ENCODE data around the gene ELF5. TPM values are rescaled to one million over a fixed set of nuclear protein-coding genes. Genes with fewer than 3 reads are reported as not detected.
A peak's percentile ranks its signal among the peaks of the same experiment; 100 is the strongest.

Gene ELF5
- 10 to 100 TPM; 53.8 to 87.5 (median 74.9) TPM for polyA plus RNA-seq (ENCODE audit: insufficient read length in 4 of 4)

DNA sequence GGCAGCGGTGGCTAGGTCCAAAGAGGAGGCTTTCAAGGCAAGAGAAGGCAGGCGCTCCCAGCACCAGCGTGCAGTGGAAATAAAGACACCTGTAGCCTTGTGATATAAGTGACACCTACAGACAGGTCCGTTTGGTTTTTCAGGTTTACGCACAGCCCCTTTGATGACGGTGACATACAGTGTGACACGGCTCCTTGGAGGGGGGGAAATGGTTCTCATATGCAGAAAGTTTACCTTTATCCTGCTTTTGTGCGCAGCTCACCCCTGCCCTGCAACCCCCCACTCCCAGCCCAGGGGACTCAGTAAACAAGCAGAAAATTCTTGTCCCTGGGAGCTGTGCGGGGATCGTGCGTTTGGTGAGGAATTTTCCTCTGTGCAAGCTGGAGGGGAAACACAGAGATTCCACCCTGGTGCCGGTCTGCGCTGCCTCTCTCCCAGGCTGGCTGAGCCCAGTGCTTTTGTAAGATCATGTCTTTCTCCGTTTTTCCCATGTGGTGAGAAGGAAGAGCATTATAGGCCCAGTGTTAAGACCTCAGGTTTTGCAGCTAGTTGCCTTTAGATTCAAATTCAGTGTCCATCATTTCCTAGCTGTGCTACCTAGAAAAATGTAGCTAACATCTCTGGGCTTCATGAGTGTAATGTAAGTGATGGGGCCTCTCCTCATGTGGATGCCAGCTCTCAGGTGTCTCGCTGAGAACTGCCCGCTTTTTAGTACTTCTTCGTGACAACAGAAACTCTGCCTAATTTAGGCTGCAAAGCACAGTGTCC lies at the start of gene ELF5:
TSS of gene ELF5 (minus strand) at position 113 of the 768 bp plus-strand sequence. CDS start 8,045 bp downstream, outside the sequence.
- no peak for DNase-seq (ENCODE audit: low read depth in 4 of 4, low spot score in 2 of 4)

DNA sequence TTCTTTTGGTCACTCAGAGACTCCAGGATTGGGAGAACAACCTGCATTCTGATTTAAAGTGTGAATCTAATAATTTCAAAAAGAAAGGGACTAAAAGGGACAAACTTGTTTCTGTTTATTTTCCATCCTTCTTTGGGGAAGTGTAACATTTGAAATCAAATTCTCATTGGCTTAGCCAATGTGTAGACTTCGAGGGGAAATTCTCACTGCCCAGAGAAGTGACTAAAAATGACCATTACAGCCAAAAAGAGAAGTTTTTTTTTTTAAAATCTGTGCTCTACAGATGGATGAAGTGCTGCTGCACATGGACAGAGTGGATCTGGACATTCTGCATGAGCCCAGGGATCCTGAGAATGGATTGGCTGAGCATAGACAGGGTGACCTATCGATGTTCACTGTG lies 49.4 kb upstream of the ELF5 start:
- DNase-seq (ENCODE audit: low read depth in 4 of 4, low spot score in 2 of 4) = no peak

DNA sequence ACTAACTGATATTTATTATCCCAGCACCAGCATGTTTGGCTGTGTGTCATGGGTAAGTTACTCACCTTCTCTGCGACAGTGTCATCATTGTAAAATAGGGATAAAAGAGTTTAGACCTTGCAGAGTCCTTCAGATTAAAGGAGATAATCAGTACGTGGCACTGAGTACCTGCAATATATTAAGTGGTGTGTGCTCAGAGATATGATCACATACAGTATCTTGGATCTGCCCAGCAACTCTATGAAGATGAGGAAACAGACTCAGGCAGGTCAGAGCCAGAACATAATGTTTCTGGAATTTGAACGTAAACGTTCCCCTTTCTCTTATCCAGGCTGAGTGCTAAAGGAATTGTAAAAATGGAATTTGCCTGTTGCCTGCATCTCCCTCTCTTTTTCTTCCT lies 46.9 kb upstream of the ELF5 start:
- no peak for DNase-seq (ENCODE audit: low read depth in 4 of 4, low spot score in 2 of 4)

DNA sequence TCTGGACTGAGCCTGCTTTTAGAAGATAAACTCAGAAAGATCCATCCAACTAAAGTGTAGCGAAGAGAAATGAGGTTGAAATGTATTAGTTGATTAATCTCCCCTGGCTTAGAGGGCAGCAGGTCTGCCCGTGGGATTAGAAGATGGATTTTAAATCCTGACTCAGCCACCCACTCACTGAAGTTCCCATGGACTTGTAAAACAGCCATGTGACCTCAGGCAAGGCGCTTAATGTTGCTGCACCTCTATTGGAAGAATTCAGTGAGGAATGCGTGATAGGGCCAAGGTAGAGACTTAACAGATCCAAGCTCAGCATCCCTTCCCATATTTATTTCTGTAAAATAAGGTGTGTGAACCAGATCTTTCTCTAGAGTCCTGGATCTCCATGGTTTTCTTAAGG lies 45.1 kb upstream of the ELF5 start:
- no peak for DNase-seq (ENCODE audit: low read depth in 4 of 4, low spot score in 2 of 4)

DNA sequence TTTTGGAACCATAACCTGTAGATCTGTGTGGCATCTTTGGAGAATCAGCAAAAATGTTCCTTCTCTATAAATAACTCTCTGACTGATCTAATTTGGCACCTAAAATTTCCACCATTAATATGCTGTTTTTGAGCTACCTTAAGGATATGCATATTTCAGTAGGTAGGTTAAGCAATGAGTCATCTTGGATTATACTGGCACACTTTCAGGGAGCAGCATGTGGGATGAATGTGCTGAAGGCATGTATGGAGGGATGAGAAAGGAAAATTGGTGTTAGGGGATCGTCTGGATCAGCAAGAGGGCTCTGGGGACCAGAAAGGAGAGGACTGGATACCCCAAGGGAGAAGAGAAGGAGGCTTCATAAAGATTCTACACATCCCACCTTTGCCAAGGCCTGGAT lies 44.6 kb upstream of the ELF5 start:
- DNase-seq (ENCODE audit: low read depth in 4 of 4, low spot score in 2 of 4) = no peak

DNA sequence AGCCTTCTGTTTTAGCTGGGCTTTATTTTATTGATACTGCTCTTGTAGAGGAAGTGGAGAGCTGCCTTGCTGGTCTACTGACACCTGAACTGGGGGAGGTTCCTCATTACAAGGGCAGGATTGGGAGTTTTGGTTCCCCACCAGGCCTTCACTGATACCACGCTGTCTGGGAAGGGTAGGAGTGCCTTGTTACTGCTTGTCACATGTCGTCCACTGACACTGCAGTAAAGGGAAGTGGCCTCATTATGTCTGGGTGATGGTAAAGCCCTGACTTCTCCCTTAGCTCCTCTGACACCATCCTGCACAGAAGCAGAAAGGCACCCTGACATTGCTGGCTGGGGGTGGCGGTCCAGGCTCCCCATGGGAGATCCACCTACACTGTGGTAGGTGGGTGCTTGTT lies 38.7 kb upstream of the ELF5 start:
- DNase-seq (ENCODE audit: low read depth in 4 of 4, low spot score in 2 of 4) = no peak

DNA sequence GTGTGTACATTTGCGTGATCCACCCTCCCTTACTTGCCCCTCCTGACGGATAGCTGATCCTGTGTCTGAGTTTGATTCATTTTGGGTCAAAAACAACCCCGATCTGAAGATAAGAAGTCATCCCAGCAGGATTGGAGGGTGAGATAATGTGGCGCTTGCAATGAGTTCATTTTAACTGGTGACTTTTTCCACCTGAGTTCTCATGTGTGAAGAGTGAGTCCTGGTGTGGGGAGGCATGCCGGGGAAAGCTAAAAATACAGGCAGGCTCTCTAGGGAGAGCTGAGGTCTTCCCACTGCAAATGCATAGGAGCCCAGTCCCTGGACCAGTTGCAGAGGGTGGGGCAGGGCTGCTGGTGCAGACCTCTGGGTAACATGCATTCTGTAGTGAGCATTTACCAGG lies 35.7 kb upstream of the ELF5 start:
- peak in 2 of 4 donors; percentile 3 to 8 for DNase-seq (ENCODE audit: low read depth in 4 of 4, low spot score in 2 of 4)

DNA sequence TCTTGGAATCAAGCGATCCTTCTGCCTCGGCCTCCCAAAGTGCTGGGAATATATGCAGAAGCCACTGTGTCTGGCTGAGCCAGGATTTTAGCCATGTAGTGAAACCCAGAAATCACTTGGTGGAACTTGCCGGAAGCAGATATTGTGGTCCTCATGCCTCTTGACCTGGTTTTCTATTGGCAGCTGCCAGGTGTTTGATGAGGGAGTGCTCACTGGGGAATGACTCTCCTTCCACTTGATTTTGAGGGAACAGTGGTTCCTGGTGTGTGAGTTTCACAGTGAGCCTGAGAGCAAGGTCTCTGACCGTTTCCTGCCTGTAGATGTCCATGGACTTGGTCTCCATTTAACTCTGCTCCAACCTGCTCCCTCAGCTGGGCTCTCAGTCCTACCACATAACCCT lies 34.7 kb upstream of the ELF5 start:
- no peak for DNase-seq (ENCODE audit: low read depth in 4 of 4, low spot score in 2 of 4)

DNA sequence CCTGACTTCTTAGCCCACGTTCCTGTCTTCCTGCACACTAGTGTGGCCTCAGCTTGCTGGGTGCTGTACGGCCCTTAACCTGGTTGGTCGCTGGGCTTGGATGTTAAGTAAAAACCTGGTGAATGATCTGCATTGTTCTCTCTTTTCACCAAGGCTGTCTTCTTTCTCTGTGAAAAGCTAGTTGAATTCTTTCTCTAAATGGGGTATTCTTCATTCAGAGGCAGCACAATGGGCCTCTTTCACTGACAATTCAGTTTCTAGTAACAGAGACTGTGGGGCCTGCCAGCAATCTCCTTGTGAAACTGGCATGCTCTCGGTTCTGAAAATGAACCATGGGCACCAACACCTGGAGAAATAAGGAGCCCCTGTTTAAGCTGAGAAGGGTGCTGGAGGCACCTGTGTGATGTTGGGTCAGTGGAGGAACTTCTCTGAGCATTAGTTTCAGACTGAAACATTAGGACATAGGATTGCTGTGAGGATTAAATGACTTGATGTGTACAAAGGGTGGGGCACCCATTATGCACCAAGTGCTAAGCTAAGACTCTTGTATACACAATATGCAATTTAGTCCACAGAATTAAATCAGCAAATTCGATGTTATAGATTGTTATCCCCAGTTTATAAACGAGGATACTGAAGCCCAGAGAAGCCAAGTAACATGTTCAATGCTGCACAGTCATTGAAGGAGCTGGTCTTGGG lies 33.1 kb upstream of the ELF5 start:
- no peak for DNase-seq (ENCODE audit: low read depth in 4 of 4, low spot score in 2 of 4)

DNA sequence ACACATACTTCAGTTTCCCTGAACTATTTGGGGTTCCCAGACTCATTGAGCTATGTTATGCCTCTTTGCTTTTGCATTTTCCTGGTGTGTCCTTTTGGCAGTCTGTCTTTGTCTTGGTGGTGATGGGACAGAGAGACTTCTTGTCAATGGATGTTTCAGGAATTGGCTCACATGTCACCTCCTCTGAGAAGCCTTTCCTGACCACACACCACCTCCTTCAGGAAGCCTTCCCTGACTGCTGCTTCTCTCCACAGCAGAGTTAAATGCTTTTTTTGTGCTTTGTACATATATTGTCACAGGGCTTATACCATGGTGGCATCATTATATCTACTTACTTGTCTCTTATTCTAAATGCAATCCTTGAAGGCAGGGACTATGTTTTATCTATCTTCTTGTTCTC lies 28.5 kb upstream of the ELF5 start:
- no peak for DNase-seq (ENCODE audit: low read depth in 4 of 4, low spot score in 2 of 4)

DNA sequence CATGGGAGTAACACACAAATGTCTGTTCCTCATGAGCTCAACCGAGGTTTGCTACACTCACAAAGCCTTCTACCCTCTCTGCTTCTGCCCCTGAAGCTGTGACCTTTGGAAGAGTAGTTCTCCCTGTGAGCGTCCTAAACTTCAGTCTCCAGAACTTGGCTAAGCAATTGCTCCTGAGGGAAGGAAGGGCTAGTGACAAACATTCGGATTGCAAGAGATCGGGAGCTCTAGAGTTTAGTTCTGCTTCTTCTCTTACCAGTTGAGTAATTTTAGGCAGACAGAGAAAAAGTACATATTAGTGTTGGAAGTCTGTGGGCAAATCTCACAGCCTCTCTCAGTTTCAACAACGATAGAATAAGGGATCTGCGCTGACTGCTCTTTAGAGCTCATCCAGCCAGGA lies 27.3 kb upstream of the ELF5 start:
- DNase-seq (ENCODE audit: low read depth in 4 of 4, low spot score in 2 of 4) = no peak

DNA sequence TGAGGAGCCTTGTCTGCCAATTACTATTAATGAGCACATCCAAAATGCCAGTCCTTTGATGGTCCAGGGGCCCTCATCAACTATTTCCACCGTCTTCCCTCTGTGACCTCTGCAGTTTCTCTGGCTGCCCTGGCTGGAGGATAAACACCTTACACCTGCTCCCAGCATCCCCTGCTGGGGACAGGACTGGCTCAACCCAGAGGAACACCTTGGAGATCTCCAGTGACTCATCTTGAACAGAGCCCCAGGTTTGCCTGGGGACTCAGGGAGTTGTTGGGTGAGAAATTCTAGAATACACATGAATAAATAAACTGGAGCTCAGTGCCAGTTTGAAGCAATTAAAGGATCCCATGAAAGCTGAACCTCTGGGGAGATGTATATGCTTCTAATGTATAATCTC lies 24.0 kb upstream of the ELF5 start:
- DNase-seq (ENCODE audit: low read depth in 4 of 4, low spot score in 2 of 4) = no peak

DNA sequence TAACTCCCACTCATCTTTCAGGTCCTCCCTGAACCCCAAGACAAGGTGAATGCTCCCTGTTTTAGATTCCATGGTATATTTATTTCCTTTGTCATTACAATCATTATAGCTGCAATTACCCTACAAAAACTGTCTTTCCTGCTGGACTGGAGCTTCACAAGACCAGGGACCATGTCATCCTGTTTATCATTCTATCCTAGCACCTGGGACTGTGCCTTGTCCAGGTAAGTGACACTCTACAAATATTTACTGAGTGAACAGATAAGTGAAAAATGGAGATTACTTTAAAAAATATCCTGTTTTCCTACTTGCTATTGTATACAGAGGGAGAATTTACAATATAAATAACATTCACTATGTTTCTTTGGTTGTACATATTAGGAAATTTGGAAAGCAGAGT lies 22.5 kb upstream of the ELF5 start:
- DNase-seq (ENCODE audit: low read depth in 4 of 4, low spot score in 2 of 4) = no peak

DNA sequence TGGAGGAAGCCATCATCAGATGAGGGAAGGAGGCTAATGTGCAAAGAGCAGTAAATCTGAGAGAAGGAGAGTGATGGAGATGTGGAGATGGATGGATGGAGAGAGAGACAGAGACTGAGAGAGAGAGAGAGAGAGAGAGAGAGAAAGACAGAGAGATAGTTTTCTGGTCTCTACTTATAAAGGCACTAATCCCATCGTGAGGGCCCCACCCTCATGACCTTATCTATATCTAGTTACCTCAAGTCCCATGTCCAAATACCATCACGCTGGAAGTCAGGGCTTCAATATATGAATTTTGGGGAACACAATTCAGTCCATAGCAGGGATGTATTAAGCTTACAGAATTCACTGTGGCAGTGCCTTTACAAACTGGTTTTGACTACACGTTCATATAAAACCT lies 21.2 kb upstream of the ELF5 start:
- no peak for DNase-seq (ENCODE audit: low read depth in 4 of 4, low spot score in 2 of 4)

DNA sequence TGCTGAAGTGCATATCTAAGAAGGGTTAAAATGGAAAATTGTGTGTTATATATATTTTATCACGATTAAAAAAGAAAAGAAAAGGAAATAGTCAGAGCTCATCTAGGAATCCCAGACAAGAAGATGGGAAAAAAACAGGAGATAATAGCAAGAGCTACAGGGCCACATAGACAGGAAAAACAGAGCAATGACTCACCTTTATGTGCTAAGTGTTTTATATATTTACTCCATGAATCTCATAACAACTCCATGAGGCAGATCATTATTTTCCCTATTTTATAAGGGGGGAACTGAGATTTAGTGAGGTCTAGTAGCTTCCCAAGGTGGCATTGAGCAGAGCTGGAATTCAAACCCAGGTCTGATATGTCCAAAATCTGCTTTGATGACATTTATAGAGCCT lies 18.1 kb upstream of the ELF5 start:
- DNase-seq (ENCODE audit: low read depth in 4 of 4, low spot score in 2 of 4) = no peak

DNA sequence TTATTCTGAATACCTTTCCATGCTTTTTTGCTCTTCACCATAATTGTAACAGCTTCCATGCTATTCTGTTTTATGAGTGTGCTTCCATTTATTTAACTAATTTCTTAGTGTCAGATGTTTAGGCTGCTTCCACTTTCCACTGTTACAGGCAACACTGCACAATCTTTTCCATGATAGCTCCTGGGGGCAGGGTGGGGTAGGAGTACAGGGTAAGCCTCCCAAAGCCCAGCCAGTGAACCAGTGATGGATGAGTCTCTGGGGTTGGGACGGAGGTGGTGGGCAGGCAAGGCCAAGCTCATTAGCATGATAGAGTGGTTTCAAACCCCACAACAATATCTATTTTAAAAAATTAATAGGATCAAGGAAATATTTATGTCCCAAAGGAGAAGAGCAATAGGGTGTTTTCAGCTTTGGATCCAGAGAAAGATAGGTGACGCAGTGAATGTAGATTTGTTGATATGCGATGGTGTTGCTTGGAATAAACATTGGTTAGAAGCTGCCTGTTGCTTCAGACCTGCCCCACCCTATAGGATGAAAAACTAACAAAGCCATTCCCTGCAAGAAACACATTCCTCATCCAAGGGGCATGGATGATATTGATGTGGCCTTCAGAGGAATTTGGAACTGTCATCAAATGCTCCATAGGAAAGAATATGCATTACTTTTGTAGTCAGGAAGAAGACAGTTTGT lies 17.1 kb upstream of the ELF5 start:
- no peak for DNase-seq (ENCODE audit: low read depth in 4 of 4, low spot score in 2 of 4)

DNA sequence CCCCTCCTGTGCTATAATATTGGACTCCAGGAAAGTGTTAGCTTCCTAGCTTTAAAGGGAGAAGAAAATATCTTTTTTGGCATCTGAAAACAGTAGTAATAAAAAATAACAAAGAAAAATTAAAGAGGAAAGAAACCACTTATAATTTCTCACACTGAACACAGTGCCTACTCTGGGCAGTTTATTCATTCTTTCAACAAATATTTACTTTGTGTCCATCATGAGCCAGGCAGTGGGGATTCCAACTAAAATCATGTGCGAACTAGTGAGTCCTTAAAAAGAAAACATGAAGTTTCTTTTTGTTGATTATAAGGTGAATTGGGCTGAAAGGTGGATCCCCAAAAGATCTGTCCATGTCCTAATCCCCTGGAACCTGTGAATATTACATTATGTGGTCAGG lies 16.0 kb upstream of the ELF5 start:
- DNase-seq (ENCODE audit: low read depth in 4 of 4, low spot score in 2 of 4) = no peak

DNA sequence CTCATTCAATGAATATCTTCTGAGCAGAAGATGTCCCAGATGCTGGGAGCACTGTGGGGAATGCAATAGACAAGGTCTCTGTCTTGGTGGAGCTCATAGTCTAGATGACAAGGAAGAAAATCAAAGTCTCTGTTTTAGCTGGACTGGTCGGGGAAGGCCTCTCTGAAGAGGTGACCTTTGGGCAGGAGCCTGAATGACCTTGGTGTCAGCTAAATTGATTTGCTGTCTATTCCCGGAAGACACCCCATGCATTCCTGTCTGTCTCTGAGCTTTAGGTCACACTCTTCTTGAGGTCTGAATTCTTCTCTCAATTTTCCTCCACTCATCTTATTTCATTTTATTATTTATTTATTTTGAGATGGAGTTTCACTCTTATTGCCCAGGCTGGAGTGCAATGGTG lies 14.5 kb upstream of the ELF5 start:
- no peak for DNase-seq (ENCODE audit: low read depth in 4 of 4, low spot score in 2 of 4)

DNA sequence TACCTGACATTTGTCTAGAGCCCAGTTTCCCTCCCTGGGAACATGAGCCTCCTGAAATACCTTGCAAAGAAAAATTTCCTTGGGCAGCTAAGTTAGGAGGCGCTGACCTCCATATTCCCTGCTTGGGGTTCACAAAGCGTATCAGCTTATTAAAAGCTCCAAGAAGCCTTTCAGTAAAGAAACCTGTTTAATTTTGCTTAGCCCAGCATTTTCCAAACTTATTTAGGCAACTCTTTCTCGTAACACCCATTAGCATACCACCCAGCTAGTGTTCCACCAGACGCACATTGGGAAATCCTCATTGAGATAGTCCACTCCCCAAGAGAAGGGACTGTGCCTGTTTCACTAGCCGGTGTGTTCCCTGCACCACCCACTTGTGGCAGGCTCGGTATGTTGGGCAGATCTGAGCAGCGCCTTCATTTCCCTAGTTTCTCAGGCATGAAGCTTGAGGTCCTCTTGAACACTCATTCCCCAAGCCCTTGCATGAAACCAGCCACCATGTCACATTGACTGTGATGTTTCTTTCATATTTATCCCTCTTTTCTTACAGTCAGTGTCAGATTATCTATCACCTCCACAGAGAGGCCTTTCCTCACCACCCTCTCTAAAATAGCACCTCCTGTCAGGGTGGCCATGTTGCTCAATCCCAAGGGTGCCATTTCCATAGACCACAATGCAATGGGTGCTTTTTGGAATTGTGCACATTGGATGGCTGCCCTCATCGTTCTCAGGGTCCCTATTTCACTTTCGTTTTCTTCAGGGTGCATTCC lies 12.5 kb upstream of the ELF5 start:
- no peak for DNase-seq (ENCODE audit: low read depth in 4 of 4, low spot score in 2 of 4)

DNA sequence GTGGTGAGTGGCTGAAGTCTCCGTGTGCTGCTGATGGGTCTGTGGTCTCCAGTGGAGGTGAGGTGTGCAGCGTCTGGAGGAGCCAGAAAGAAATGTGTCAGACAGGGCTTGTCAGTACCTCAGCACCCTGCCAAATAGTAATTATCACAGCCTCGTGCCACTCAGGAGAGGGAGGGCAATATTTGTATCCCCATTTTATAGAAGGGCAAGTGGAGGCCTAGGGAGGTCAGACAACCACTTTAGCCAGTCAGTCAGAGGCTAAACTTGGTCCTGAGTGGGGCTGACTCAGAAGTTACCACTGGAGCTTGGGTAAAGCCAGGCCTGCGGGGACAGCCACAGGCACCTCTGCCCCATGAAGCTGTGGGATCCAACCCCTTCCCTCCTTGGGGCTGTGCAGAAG lies 11.5 kb upstream of the ELF5 start:
- DNase-seq (ENCODE audit: low read depth in 4 of 4, low spot score in 2 of 4) = no peak

DNA sequence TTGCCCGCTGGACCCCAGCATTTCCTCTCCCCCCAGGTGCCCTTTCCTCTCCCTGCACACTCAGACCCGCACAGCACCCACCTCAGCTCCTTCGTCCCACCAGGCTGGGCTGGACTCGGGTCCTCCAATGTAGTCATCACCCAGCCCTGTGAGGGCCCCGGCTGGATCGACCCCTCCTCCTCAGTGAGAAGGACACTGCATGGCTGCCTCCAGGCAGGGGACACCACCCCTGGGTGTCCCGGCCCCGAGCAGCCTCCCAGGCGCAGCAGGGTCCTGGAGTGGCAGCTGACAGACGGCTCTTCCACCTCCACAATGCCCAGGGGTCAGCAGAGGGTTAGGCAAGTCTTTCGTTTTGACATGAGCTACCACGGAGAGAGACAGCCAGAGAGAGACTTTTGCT lies 11.1 kb upstream of the ELF5 start:
- DNase-seq (ENCODE audit: low read depth in 4 of 4, low spot score in 2 of 4) = no peak
